ENCODE measurements around the gene ZDHHC3.
"Not testable (repeated sequence)": the region's sequence is repeated elsewhere in the genome, so short reads cannot be mapped to it uniquely, and the experiment has no call there.

Gene ZDHHC3

GRCh38 chr3:44993471-44994205 is 17.7 kb upstream of the ZDHHC3 start:
- DNase-seq: no peak

DNA sequence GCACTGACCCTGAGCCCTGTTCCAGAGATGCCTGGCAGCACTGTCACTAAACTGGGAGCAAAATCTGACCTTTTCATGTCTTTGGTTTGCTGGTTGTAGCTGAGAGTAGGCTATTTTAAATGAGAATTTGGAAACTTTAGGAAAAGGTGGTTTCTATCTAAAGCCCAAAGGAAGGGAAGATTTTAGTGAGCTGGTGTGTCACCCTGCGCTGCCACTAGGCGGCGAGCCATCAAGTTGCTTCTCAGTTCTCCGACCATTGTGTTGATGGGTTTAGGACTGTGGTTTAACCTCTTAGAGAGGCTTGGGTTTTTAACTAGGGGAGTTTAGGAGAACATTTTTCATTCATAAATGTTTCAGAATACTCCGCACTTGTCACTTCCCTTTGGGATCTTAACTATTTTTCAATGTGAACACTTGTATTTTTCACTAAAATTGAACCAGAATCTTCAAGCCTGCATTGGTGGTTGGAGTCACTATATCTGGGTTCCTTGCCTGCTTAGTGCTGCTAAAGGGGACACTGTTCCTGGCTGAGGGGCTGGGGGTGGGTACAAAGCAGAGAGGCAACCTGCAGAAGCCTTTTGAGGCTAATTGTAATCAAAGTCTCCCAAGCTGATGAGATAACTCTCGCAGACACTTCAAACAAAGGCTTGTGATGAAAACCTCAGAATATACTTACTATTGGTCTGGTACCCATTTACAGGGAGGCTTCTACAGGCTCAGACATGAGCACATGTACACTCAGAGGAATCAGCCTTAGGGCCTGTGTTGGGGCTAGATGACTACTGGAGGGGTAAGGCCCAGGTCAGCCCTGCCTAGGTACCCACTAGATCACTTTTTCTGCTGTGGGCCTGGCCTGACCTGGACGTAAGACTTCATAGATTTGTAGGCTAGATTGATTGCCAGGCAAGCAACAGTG is 16.8 kb upstream of the ZDHHC3 start:
- no peak for DNase-seq

DNA sequence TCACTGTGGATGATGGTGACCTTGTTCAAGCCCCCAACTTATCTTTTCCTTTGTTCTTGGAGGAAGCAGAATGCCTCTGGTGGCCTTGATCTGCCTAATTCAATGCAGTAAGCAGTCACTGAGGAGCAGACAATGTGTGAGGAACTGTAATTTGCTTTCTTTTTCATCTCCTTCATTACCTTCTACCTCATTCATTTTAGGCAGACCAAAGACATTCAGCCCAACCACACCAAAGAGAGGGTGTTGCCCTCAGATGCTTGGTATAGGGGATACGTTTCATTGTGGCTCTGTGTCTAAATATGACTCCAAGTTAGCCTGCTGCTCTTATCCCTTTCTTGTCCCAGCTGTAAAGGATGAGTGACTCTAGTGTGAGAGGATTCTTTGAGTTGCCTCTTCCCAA is 15.4 kb upstream of the ZDHHC3 start:
- DNase-seq: no peak

GRCh38 chr3:44989636-44990373 is 13.8 kb upstream of the ZDHHC3 start:
- no peak for DNase-seq

DNA sequence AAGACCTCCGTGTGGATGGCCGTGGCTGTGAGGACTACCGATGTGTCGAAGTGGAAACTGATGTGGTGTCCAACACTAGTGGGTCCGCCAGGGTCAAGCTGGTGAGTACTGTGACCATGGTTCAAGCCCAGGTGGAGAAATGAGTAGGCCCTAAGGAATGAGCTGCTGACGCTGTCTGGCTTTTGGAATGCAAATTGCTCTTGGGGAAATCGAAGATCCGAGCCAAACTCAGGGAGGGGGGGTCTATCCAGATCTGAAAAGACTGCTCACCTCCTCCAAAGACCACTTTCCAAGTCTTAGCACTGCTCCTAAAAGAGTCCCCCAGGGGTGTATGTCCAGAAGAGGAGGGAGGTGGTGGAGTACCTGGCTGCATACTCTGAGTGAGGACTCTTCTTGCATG is 13.2 kb upstream of the ZDHHC3 start:
- no peak for DNase-seq

DNA sequence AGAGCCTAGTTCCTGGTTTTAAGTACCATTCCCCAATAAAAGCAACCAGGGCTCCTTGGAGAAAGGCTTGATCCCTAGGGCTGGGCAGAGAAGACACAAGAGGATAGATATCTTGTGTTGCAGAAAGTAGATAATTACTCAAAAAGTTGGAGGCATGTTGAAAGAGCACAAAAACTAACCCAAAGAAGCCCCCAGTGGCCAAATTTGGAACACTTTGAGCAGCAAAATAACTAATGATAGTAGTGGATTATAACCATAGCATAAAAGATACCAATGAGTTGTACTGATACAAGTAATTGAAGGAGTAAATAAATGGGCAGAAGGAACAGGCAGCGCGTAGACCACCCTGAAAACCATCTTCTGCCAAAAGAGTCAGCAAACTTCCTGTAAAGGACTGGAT is 12.1 kb upstream of the ZDHHC3 start:
- DNase-seq: no peak

DNA sequence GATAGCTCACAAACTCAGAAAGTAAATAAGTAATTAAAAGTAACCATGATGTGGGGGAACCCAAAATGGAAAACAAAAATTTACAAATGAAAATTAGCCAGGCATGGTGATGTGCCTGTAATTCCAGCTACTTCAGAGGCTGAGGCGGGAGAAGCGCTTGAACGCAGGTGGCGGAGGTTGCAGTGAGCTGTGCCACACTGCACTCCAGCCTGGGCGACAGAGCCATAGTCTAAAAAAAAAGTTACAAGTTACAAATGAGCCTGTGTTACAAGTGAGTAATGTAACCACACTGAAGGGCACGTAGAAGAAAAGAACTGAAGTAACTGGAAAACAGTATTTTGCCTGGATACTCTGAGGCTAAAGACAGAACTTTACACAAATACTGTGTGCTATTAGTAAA is 11.4 kb upstream of the ZDHHC3 start:
- DNase-seq: no peak

GRCh38 chr3:44986330-44986729 is 10.4 kb upstream of the ZDHHC3 start:
- not testable (repeated sequence) for DNase-seq

- peak; percentile 6 for DNase-seq
Measured at GRCh38 chr3:44984335-44984734, 8.4 kb upstream of the ZDHHC3 start.

DNA sequence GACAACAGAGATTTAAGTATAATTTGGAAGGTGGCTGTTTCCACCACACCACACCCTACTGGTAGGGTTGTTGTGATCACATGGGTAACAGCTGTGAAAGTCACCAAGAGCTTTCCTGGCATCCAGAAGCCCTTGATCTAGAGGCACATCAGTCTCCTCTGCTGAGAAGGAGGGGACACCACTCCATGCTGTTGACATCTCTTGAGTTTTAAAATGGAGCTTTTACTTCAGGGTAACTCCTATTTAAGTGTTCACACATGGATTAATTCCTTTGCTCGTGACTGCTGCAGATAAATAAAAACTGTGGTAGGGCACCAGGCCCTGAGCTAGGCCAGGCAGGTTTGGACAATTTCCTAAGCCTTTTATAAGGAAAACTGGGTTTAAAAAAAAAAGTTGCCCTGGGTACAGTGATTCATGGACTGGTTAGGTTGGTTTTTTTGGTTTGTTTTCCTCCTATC is 7.5 kb upstream of the ZDHHC3 start:
- DNase-seq: peak; percentile 67

DNA sequence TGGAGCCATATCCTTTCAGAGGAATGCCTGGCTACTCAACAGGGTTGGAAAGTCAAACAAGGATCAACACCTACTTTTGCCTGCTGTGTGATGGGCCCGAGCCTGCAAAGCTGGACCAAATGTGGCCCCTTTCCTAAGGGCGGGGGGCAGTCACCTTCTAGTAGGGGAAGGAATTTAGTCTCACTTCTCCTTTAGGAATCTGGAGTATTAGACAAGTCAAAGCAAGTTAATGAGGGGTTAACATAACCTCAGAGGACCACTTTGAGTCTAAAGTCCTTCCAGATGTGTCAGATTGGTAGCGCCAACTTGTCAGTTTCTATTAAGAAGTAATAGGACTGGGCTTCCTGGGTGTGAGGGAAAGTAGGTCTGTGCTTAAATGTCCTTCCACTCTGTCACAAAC is 6.8 kb upstream of the ZDHHC3 start:
- no peak for DNase-seq

- DNase-seq: no peak
Measured at GRCh38 chr3:44981751-44982150, 5.8 kb upstream of the ZDHHC3 start.

DNA sequence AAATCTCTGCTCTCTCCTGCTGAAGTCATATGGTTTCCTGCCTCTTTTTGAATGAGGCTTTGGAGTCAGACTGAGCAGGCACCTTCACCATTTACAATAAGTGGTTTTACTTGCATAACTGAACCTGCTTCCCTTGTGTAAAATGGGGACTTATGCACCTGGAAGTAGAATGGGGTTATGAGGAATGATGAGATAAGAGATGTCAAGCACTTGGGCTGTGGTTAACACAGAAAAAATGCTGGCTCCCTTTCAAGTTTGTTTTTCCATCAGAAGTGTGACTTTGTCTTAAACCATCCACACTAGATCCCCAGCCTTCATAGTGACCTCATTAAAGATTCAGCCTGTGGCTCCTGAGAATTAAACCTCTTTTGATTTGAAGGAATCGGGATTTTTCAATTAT is 5.2 kb upstream of the ZDHHC3 start:
- peak; percentile 17 for DNase-seq

DNA sequence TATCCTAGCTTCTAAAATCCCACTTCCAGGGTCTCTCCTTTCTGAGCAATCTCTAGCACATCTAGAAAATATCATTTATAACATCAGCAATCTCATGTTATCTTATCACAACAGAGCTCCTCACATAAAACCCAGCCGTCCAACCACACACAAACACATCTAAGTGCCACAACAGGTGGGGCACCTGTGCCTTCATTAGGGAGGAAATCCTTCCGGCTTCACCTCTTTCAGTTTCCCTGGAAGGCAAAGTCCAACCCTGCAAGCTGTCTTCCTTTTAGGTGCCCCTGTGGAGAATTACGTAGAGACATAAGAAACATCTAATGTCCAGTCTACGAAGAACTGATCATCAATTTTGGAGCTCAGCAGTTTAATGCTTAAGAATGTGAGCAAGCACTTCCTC is 1.6 kb downstream of the ZDHHC3 start:
- no peak for DNase-seq

GRCh38 chr3:44970926-44971490 is 5.0 kb downstream of the ZDHHC3 start:
- DNase-seq: no peak

DNA sequence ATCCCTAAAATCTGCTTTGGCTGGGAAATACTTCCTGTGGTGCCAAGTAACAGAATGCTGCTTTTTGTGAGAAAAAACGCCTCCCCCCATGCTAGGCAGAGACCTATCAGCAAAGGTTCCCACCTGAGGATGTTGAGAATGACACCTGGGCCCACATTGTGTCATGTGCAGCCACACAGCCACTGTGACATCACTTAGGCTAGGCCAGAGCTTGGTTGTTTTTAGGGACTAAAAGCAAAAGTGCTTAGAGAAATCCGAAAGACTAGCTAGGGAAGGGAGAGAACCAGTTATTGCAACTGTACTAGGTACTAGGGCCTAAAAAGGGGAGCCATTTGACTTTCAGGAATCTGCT is 6.2 kb downstream of the ZDHHC3 start:
- DNase-seq: no peak

DNA sequence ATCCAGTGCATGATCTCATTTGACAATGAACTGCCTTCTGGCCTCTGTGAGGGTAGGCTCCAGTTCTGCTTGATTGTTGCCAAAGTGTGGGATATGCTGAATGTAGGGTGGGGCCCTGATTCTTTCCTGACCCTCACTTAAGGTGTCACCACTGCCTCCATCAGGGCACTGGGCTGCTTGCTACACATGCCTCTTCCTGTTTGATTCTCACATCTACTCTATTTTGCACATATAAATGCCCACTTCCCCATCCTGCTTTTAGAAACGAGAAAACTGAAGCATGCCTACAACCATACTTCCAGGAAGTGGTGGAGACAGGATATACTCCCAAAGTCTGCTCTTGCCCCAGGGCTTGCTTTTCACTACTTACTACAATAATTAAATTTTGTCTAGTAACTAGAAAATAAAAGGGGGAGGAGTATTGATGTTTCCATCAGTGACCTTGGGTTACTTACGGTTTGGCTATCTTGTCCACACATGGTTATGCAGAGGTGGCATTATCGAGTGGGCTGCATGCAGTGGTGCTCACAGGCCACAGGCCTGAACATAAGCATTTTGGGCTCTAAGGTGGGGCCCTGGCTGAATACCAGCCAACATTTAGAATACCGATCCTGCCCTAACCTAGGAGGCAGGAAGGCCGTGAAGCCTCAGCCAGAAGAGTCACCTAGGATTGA is 6.7 kb downstream of the ZDHHC3 start:
- DNase-seq: no peak

- DNase-seq: no peak
Measured at GRCh38 chr3:44968447-44968858, 7.5 kb downstream of the ZDHHC3 start.

- DNase-seq: no peak
Measured at GRCh38 chr3:44966795-44967278, 9.1 kb downstream of the ZDHHC3 start.

DNA sequence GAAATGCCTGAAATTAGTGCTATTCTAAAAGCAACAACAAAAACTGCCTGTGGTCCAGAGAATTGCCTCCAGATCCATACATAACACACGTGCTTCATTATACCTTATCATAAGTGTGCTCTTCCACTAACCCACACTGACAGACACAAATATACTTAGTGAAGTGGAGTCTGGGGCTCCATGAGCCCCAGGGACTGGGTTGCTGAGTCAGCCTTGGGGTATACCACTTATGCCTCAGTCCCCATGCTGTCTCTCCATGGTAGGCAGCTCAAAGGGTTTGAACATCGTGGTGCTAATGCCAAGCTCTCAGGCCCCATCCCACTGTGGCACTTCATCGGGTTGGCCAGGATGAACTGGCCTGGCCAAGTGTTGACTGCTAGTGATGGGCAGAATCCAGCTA is 10.8 kb downstream of the ZDHHC3 start:
- no peak for DNase-seq

DNA sequence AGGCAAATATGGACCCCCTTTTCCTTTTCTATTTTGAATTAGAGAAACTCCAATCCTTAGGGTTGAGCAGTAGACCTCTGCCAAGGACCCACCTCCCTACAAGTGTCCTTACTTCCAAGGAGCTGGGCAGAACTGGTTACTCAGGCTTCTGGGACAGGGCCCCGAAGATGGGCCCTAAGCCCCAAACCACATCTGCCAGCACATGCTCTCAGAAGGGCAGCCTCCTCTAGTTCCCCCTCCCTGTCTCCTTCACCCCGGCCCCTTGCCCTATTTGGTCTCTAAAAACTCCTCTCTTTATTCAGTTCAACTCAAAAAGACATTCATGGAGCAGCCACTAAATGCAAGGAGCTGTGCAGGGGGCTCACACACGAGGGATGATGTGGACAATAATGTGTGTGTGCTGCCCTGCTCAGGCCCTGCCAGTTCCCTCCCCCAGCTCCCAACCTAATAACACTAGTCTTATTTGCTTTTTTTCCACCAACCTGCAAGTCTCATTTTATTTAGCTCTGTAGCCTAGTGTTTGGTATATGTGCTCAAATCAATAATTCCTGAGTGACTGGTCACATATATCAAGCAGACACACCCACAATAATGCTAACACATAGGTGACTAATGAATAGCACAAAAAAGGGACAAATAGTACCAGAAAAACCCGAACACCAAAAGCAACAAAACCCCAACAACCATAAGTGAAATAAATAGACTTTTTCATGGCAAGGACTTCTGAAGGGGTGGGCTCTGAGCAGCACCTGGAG is 12.2 kb downstream of the ZDHHC3 start:
- DNase-seq: no peak
